Panc1 (cell line): Measurements from ENCODE around the gene MYLK.

Source experiments
- POLR2AphosphoS5 ChIP-seq: IDR thresholded peaks from 2 replicates; pipeline ENCODE4 v1.6.1; 2012; ENCODE audit warnings: mild to moderate bottlenecking, low read depth, low read length, moderate library complexity
- TF ChIP-seq, protein P1 (sequence below): fragments of 450-650 bp; IDR thresholded peaks from 2 replicates; pipeline ENCODE4 v1.5.1; 2017; ENCODE audit warnings: mild to moderate bottlenecking

DNA sequence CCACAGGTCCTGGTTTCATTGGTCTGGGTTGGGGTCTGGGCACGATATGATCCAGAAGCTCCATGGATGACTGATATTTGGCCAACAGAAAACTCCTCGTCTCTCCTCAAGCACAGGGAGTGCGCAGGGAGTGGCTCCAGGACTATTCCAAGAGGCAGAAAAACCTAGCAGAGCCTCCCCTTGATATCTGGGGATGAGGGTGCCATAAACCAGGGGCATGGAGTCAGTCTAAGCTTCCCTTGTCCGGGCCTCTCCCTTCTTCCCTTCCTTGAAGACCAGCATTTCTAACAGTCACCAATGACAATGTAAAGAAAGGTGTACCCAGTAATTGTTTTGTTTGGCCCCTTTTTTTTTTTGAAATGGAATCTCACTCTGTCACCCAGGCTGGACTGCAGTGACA, 199.9 kb downstream of the MYLK start:
- TF ChIP-seq, protein P1, sequence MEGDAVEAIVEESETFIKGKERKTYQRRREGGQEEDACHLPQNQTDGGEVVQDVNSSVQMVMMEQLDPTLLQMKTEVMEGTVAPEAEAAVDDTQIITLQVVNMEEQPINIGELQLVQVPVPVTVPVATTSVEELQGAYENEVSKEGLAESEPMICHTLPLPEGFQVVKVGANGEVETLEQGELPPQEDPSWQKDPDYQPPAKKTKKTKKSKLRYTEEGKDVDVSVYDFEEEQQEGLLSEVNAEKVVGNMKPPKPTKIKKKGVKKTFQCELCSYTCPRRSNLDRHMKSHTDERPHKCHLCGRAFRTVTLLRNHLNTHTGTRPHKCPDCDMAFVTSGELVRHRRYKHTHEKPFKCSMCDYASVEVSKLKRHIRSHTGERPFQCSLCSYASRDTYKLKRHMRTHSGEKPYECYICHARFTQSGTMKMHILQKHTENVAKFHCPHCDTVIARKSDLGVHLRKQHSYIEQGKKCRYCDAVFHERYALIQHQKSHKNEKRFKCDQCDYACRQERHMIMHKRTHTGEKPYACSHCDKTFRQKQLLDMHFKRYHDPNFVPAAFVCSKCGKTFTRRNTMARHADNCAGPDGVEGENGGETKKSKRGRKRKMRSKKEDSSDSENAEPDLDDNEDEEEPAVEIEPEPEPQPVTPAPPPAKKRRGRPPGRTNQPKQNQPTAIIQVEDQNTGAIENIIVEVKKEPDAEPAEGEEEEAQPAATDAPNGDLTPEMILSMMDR = no peak
- TF ChIP-seq POLR2AphosphoS5 = no peak
